Measurements from ENCODE around the gene THRB. TPM values are rescaled to one million over a fixed set of nuclear protein-coding genes. Genes with fewer than 3 reads are reported as not detected.

The THRB gene
- total and polyA plus RNA-seq, 12 donors = 3.8 to 32.8 (median 26.0) TPM

DNA sequence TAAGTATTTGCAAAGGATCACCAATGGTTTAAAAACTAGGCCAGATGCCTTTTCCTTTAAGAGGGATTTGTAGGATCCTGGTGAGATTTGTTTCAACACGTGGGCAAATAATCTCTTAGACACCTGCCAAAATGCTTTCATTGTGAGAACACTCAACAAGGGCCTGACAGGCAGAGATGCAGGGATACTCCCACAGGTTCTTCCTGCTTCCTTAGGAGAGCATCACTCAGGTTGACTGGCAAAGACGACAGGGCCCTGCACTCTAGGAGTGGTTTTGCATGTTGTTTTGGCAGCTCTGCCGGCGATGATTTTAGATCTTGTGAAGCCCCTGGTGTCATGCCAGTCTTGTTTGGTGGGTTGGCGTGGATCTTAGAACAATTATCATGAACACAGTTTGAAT, 365.1 kb downstream of the THRB start:
- intact Hi-C loops (cut with DNase I) = no loop called here
- H3K27ac ChIP-seq = no peak overlapping the region

DNA sequence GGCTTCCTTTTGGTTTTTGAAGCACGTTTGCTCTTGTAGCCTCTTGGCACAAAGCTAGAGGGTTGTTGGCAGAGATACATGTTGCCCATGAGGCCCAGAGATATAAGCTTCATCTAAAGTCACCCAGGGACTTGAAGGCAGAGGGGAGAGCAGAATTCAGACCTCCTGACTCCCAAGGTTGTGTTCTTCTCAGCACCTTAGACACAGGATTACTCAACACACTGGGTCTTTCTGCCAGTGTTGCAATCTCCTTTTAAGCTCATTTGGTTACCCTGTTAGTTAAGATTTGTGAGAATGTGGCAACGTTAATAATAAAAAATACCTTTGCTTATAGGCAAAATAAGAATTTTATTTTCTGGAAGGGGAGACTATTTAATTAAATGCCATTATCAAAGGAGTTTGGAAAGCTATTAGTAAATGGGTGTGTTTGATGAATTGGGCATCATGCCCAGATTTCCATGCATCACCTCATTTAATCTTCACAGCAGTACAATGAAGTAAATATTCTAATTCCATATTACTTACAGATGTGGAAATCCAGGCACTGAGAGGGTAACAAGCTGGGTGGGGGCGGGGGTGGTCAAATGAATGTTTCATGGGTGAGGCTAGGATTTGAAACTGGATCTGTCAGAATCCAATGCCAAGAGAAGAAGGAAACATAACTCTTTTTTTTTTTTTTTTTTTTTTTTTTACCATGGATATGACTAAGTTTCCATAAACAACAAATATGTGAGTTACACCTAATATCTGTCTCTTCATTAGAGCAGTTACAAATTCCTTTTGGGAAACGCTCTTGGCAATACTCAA, 366.2 kb downstream of the THRB start:
- TF ChIP-seq, protein P1, sequence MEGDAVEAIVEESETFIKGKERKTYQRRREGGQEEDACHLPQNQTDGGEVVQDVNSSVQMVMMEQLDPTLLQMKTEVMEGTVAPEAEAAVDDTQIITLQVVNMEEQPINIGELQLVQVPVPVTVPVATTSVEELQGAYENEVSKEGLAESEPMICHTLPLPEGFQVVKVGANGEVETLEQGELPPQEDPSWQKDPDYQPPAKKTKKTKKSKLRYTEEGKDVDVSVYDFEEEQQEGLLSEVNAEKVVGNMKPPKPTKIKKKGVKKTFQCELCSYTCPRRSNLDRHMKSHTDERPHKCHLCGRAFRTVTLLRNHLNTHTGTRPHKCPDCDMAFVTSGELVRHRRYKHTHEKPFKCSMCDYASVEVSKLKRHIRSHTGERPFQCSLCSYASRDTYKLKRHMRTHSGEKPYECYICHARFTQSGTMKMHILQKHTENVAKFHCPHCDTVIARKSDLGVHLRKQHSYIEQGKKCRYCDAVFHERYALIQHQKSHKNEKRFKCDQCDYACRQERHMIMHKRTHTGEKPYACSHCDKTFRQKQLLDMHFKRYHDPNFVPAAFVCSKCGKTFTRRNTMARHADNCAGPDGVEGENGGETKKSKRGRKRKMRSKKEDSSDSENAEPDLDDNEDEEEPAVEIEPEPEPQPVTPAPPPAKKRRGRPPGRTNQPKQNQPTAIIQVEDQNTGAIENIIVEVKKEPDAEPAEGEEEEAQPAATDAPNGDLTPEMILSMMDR (IDR thresholded peaks at IDR 0.05) = no peak
- WGBS, 2 donors = 67% methylated on average over 4 of the region's 4 CpGs
- no peaks in the 10 kb centered on the region for H3K27me3 ChIP-seq
- H3K36me3 ChIP-seq = peaks cover 0 to 23% (median 0%) of the 10 kb centered on the region in 9 donors
- no peaks in the 10 kb centered on the region for H3K9me3 ChIP-seq
- intact Hi-C loops (cut with DNase I) = no loop called here
- no peak overlapping the region for H3K4me3 ChIP-seq
- H3K27ac ChIP-seq = peak overlapping the region in 4 of 10 donors; percentile 7 to 48 (median 32)
- peaks cover 0 to 23% (median 13%) of the 10 kb centered on the region in 9 donors for H3K4me1 ChIP-seq
- ATAC-seq = peak; percentile 25 to 74 (median 54)
- DNase-seq = peak in 1 of 2 donors; percentile 19

More for the DNA sequence above, 365.1 kb downstream of the THRB start:
- Histone ChIP-seq H3K27me3 (no peaks in the 10 kb centered on the region), H3K9me3 (no peaks in the 10 kb centered on the region), H3K36me3 (peaks cover 0 to 23% (median 0%) of the 10 kb centered on the region in 9 donors), H3K4me1 (peaks cover 0 to 23% (median 13%) of the 10 kb centered on the region in 9 donors), H3K4me3 (no peak overlapping the region)
- DNase-seq (no peak), ATAC-seq (no peak)
- TF ChIP-seq, protein P1 (IDR thresholded peaks at IDR 0.05) = no peak
- 54 to 60% methylated on average over 5 of the region's 5 CpGs for WGBS, 2 donors

DNA sequence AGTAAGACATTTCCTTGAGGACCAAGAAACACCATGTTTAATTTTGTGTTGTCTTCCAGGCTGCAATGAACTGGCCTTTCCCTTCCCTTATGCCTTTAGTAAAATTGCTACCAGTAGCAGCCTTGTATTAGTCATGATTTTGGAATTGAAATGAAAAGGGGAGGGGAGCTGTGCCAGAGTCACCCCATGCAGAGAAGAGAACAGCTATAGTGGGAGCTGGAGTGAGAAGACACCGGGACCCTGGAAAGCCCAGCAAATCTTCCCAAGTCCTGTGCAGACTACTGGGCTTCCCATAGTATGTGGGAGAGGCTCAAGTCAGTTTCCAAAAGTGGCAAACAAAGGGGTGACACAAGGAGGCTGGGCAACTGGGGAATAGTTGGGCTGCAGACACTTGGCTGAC, 371.1 kb downstream of the THRB start:
- Histone ChIP-seq H3K27ac (no peak overlapping the region), H3K4me3 (no peak overlapping the region), H3K36me3 (peaks cover 0 to 17% (median 0%) of the 10 kb centered on the region in 9 donors), H3K4me1 (peaks cover 0 to 11% (median 7%) of the 10 kb centered on the region in 9 donors), H3K9me3 (no peaks in the 10 kb centered on the region), H3K27me3 (no peaks in the 10 kb centered on the region)
- TF ChIP-seq, protein P1 (IDR thresholded peaks at IDR 0.05) = no peak
- no peak for ATAC-seq
- intact Hi-C loops (cut with DNase I) = no loop called here
- DNase-seq = no peak
- 80 to 89% methylated on average over 1 of the region's 1 CpG for WGBS, 2 donors

DNA sequence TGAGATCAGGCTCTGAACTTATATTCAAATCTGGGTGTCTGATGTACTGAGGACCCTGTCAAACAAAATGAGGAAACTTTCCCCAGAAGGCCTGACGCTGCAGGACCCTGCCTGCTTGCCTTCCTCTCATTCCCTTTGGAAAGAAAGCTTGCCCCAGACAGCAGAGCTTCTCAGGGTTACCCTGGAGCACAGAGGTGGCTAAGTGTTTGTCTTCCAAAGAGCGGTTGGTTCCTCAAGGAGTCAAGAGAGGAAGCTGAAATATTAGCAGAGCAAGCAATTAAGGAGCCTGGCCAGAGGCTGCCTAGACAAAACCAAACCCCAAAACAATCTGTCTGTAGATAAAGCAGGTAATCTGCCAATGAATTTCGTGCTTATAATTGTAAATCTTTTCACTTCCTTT, 374.2 kb downstream of the THRB start:
- WGBS, 2 donors = 80 to 85% methylated on average over 3 of the region's 3 CpGs
- peaks cover 0 to 7% (median 0%) of the 10 kb centered on the region in 9 donors for H3K36me3 ChIP-seq

More for the DNA sequence above, 374.2 kb downstream of the THRB start:
- no peak overlapping the region for H3K27ac ChIP-seq
- TF ChIP-seq, protein P1 (IDR thresholded peaks at IDR 0.05) = no peak
- intact Hi-C loops (cut with DNase I) = no loop called here
- H3K4me1 ChIP-seq = peaks cover 0 to 5% (median 0%) of the 10 kb centered on the region in 9 donors
- no peak overlapping the region for H3K4me3 ChIP-seq
- DNase-seq = no peak
- no peaks in the 10 kb centered on the region for H3K9me3 ChIP-seq
- no peaks in the 10 kb centered on the region for H3K27me3 ChIP-seq
- ATAC-seq = no peak
